Measurements from ENCODE around the gene DAZAP1.

Gene DAZAP1

DNA sequence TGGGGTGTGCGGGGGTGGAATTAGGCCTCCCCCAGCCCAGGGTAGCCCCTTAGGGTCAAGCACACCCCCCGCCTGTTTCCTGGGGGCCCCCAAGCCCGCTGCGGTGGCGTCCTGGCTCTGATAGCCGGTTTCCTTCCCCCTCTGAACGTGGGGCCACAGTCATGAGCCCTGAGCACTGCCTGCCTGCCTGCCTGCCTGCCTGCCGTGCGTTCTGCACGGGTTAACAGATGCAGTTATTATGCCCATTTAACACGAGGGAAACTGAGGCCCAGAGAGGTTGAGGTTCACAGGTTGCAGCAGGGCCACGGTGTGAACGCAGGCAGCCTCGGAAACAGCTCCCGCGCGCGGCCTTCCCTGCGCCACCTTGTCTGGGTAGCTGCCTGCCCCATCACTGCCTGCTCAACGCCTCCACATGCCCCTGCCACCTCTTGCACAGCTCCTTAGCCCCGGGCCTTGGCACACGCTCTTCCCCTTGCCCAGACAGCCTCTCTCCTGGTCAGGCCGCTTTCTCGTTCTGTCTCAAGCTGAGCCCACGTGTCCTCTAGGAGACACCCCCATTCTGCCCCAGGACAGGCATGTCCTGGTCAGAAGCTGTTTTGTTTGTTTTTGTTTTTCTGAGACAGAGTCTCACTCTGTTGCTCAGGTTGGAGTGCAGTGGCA, 4.8 kb upstream of the DAZAP1 start:
- H3K4me2 ChIP-seq (ENCODE audit: insufficient read depth, low read length, poor library complexity, severe bottlenecking): no peak overlapping the region
- H2AFZ ChIP-seq (ENCODE audit: low read length): peak overlapping the region; percentile 60
- no peak for DNase-seq (ENCODE audit: low spot score)
- H4K91ac ChIP-seq (ENCODE audit: low read depth, low read length, poor library complexity): peak overlapping the region; percentile 74
- H3K79me1 ChIP-seq (ENCODE audit: low read depth, low read length): peaks cover 17% of the 10 kb centered on the region
- no peak overlapping the region for H2BK5ac ChIP-seq (ENCODE audit: low read length)
- H3K9ac ChIP-seq (ENCODE audit: low read depth, low read length, poor library complexity): peak overlapping the region; percentile 2
- peak overlapping the region; percentile 10 to 19 for H3K4me3 ChIP-seq (ENCODE audit: low read length in 2 of 2)
- H2BK12ac ChIP-seq (ENCODE audit: low read length): peak overlapping the region; percentile 96
- peak overlapping the region; percentile 6 for H3K18ac ChIP-seq (ENCODE audit: low read length)
- H2BK15ac ChIP-seq (ENCODE audit: low read length): peak overlapping the region; percentile 98
- peaks cover 4 to 14% of the 10 kb centered on the region in 2 donors for H3K36me3 ChIP-seq (replicated peaks in 1 of 2; ENCODE audit: control insufficient read depth in 2 of 2, insufficient read depth in 2 of 2, low read length in 2 of 2)
- no peak overlapping the region for H3K14ac ChIP-seq (ENCODE audit: low read length)
- H4K8ac ChIP-seq (ENCODE audit: low read depth, low read length): no peak overlapping the region
- WGBS, 2 donors (ENCODE audit: extremely low coverage in 2 of 2, insufficient read length in 2 of 2, insufficient replicate concordance in 1 of 2): no CpG with 5 or more reads among the region's 25 CpGs
- peak overlapping the region; percentile 87 for H3K23ac ChIP-seq (ENCODE audit: low read depth, low read length, poor library complexity)
- H3K27me3 ChIP-seq (ENCODE audit: control insufficient read depth in 3 of 3, insufficient read depth in 3 of 3, low read depth in 1 of 3, low read length in 3 of 3): no peaks in the 10 kb centered on the region
- H2AK5ac ChIP-seq (ENCODE audit: low read depth, low read length): peak overlapping the region; percentile 99
- H3K4me1 ChIP-seq (ENCODE audit: control insufficient read depth in 2 of 2, insufficient read depth in 1 of 2, low read depth in 1 of 2, low read length in 2 of 2): peaks cover 4 to 5% of the 10 kb centered on the region in 2 donors
- no peaks in the 10 kb centered on the region for H3K9me3 ChIP-seq (replicated peaks in 1 of 2; ENCODE audit: control insufficient read depth in 2 of 2, insufficient read depth in 1 of 2, low read depth in 1 of 2, low read length in 2 of 2)
- no peak overlapping the region for H3K4ac ChIP-seq (ENCODE audit: low read length)
- H3K27ac ChIP-seq (replicated peaks; ENCODE audit: low read length): no peak overlapping the region
- H2BK120ac ChIP-seq (ENCODE audit: low read depth, low read length): no peak overlapping the region

DNA sequence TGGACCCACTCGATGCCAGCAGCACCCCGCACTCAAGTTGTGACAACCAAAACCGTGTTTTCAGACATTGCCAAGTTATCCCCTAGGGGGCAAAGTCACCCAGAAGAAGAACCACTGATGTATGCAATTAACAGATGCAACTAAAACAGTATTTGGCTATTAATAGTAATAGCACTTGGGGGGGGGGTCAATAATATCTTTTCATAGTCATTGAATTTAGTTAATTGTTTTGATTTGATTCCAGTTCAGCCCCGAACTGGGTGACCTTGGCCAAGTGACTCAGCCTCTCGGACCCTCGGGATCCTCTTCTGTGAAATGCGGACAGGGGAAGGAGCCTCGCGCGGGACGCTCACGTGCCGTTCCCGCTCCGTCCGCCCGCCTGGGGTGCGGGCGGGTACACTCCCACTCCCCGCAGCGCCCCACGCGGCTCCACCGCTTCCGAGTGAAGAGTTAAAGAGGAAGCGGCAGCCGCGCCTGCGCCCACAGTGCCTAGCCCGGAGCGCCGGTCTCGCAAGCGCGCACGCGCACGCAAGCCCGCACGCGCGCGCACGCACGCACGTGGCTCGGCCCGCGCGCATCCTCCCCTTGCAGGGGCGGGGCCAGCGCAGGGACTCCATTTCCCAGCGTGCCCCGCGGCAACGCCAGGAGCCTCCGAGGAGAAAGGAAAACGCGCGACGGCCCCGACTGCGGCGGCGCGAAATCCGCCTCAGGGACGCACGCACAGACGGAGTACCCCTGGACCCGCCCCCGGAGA, 435 bp upstream of the DAZAP1 start:
- no peaks in the 10 kb centered on the region for H3K27me3 ChIP-seq (ENCODE audit: control insufficient read depth in 3 of 3, insufficient read depth in 3 of 3, low read depth in 1 of 3, low read length in 3 of 3)
- WGBS, 2 donors (ENCODE audit: extremely low coverage in 2 of 2, insufficient read length in 2 of 2, insufficient replicate concordance in 1 of 2): no CpG with 5 or more reads among the region's 72 CpGs
- H3K27ac ChIP-seq (replicated peaks; ENCODE audit: low read length): no peak overlapping the region
- peaks cover 12 to 20% of the 10 kb centered on the region in 2 donors for H3K4me1 ChIP-seq (ENCODE audit: control insufficient read depth in 2 of 2, insufficient read depth in 1 of 2, low read depth in 1 of 2, low read length in 2 of 2)
- H4K91ac ChIP-seq (ENCODE audit: low read depth, low read length, poor library complexity): no peak overlapping the region
- H2AK5ac ChIP-seq (ENCODE audit: low read depth, low read length): no peak overlapping the region
- H3K18ac ChIP-seq (ENCODE audit: low read length): peak overlapping the region; percentile 50
- no peak overlapping the region for H3K9ac ChIP-seq (ENCODE audit: low read depth, low read length, poor library complexity)
- peak overlapping the region; percentile 10 for H2BK15ac ChIP-seq (ENCODE audit: low read length)
- H3K4me2 ChIP-seq (ENCODE audit: insufficient read depth, low read length, poor library complexity, severe bottlenecking): peak overlapping the region; percentile 47
- peaks cover 31% of the 10 kb centered on the region for H3K79me1 ChIP-seq (ENCODE audit: low read depth, low read length)
- peaks cover 10 to 32% of the 10 kb centered on the region in 2 donors for H3K36me3 ChIP-seq (replicated peaks in 1 of 2; ENCODE audit: control insufficient read depth in 2 of 2, insufficient read depth in 2 of 2, low read length in 2 of 2)
- peak; percentile 99 for DNase-seq (ENCODE audit: low spot score)
- peak overlapping the region; percentile 52 for H3K23ac ChIP-seq (ENCODE audit: low read depth, low read length, poor library complexity)
- peak overlapping the region; percentile 70 to 92 for H3K4me3 ChIP-seq (ENCODE audit: low read length in 2 of 2)
- no peak overlapping the region for H2BK12ac ChIP-seq (ENCODE audit: low read length)
- H2AFZ ChIP-seq (ENCODE audit: low read length): peak overlapping the region; percentile 95
- H2BK5ac ChIP-seq (ENCODE audit: low read length): no peak overlapping the region
- H3K9me3 ChIP-seq (replicated peaks in 1 of 2; ENCODE audit: control insufficient read depth in 2 of 2, insufficient read depth in 1 of 2, low read depth in 1 of 2, low read length in 2 of 2): no peaks in the 10 kb centered on the region
- no peak overlapping the region for H3K14ac ChIP-seq (ENCODE audit: low read length)
- H2BK120ac ChIP-seq (ENCODE audit: low read depth, low read length): no peak overlapping the region
- no peak overlapping the region for H3K4ac ChIP-seq (ENCODE audit: low read length)
- H4K8ac ChIP-seq (ENCODE audit: low read depth, low read length): no peak overlapping the region

DNA sequence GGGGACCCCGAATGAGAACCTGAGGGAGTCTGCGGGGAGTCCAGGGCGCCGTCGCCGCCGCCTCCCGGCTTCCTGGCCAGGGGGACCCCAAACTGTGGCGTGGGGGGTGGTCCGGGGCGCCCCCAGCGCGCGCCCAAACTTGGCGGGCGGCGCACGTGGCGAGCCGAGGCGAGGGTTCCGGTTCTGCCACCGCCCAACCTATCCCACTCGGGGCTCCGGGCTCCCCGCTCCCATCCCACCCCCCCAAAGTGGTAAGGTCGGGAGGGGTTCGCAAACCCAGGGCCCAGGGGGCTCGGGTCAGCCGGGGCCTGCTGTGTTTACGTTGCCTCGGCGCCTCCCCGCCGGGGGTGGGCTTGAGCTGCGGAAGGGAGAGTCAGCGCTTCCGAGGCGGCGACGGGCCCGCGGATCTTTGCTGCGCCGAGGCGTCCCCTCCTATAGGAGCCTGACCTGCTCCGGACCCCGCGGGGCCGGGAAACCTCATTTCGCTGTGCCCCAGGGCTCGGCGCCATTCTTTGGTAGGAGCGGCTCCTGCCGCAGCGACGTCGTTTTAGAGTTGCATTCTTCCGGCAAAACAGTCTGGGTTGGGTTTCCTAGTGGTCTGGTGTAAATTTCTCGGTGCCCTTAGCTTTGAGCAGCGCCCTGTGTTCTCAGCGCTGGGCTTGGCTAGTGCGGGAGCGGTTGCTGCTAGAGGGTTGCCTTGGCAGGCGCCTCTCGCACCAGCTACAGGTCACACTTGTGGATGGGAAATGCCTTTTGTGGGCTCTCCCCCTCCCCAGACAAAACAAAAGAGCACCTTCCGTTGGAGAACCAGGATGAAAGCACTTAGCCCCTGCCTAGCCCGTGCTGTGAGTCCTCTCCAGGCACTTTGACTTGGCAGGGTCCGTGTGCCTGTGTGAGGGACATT, 1.2 kb downstream of the DAZAP1 start:
- peak overlapping the region; percentile 88 for H2AK5ac ChIP-seq (ENCODE audit: low read depth, low read length)
- peak; percentile 35 for DNase-seq (ENCODE audit: low spot score)
- peak overlapping the region; percentile 66 for H3K4ac ChIP-seq (ENCODE audit: low read length)
- H4K8ac ChIP-seq (ENCODE audit: low read depth, low read length): no peak overlapping the region
- peak overlapping the region; percentile 90 for H2BK5ac ChIP-seq (ENCODE audit: low read length)
- H4K91ac ChIP-seq (ENCODE audit: low read depth, low read length, poor library complexity): no peak overlapping the region
- H3K4me2 ChIP-seq (ENCODE audit: insufficient read depth, low read length, poor library complexity, severe bottlenecking): peak overlapping the region; percentile 95
- peak overlapping the region; percentile 75 for H3K9ac ChIP-seq (ENCODE audit: low read depth, low read length, poor library complexity)
- peak overlapping the region; percentile 67 for H2BK15ac ChIP-seq (ENCODE audit: low read length)
- no CpG with 5 or more reads among the region's 69 CpGs for WGBS, 2 donors (ENCODE audit: extremely low coverage in 2 of 2, insufficient read length in 2 of 2, insufficient replicate concordance in 1 of 2)
- peak overlapping the region; percentile 63 for H3K14ac ChIP-seq (ENCODE audit: low read length)
- peaks cover 18 to 45% of the 10 kb centered on the region in 2 donors for H3K36me3 ChIP-seq (replicated peaks in 1 of 2; ENCODE audit: control insufficient read depth in 2 of 2, insufficient read depth in 2 of 2, low read length in 2 of 2)
- peaks cover 38% of the 10 kb centered on the region for H3K79me1 ChIP-seq (ENCODE audit: low read depth, low read length)
- H3K18ac ChIP-seq (ENCODE audit: low read length): peak overlapping the region; percentile 97
- H3K27me3 ChIP-seq (ENCODE audit: control insufficient read depth in 3 of 3, insufficient read depth in 3 of 3, low read depth in 1 of 3, low read length in 3 of 3): no peaks in the 10 kb centered on the region
- no peaks in the 10 kb centered on the region for H3K9me3 ChIP-seq (replicated peaks in 1 of 2; ENCODE audit: control insufficient read depth in 2 of 2, insufficient read depth in 1 of 2, low read depth in 1 of 2, low read length in 2 of 2)
- peaks cover 12 to 16% of the 10 kb centered on the region in 2 donors for H3K4me1 ChIP-seq (ENCODE audit: control insufficient read depth in 2 of 2, insufficient read depth in 1 of 2, low read depth in 1 of 2, low read length in 2 of 2)
- H3K27ac ChIP-seq (replicated peaks; ENCODE audit: low read length): no peak overlapping the region
- no peak overlapping the region for H2AFZ ChIP-seq (ENCODE audit: low read length)
- no peak overlapping the region for H2BK120ac ChIP-seq (ENCODE audit: low read depth, low read length)
- peak overlapping the region; percentile 55 for H3K23ac ChIP-seq (ENCODE audit: low read depth, low read length, poor library complexity)
- H3K4me3 ChIP-seq (ENCODE audit: low read length in 2 of 2): peak overlapping the region; percentile 70 to 92
- no peak overlapping the region for H2BK12ac ChIP-seq (ENCODE audit: low read length)
